Body of pancreas (tissue), 4 donors: ENCODE measurements around the gene RCHY1.

ENCODE experiments used
- CTCF ChIP-seq, 7 experiments: fragments of 450-650 bp in 4 of 7; fragments of 200-600 bp in 3 of 7; sonication (generic) in 3 of 7; IDR thresholded peaks; one replicate each; pipeline ENCODE4 v1.5.1; 2016 to 2019; ENCODE audit warnings: antibody characterized with exemption in 7 of 7
- POLR2A ChIP-seq, 3 donors: fragments of 450-650 bp; IDR thresholded peaks; one replicate each; pipeline ENCODE4 v1.6.1; 2016; ENCODE audit warnings: antibody characterized with exemption in 3 of 3, mild to moderate bottlenecking in 2 of 3

- TF ChIP-seq CTCF (IDR thresholded peaks at IDR 0.05) (no peak), POLR2A (IDR thresholded peaks at IDR 0.05) (no peak)
These were observed 17.1 kb downstream of the RCHY1 start for GRCh38 chr4:75497133-75497532.
